ENCODE results near the gene PACS1.

DNA sequence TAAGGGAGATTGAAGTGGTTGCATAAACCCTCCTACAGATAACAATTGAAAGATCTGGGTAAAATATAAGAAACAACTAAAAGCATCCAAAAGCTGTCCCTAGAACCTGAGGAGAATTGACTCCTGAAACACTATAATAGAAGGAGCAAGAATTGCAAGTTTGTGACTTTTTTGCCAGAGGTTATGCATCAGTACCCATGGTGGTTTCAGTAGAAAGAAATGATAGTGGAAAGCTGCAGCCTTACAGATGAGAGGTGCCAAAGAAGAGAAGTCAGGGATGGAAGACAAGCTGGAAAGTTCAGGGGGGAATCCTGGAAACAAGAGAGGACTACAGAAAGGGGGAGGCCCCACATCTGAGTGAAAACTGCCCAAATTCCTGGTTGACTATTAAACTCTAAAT, 80.7 kb downstream of the PACS1 start:
- TF ChIP-seq, protein P1, sequence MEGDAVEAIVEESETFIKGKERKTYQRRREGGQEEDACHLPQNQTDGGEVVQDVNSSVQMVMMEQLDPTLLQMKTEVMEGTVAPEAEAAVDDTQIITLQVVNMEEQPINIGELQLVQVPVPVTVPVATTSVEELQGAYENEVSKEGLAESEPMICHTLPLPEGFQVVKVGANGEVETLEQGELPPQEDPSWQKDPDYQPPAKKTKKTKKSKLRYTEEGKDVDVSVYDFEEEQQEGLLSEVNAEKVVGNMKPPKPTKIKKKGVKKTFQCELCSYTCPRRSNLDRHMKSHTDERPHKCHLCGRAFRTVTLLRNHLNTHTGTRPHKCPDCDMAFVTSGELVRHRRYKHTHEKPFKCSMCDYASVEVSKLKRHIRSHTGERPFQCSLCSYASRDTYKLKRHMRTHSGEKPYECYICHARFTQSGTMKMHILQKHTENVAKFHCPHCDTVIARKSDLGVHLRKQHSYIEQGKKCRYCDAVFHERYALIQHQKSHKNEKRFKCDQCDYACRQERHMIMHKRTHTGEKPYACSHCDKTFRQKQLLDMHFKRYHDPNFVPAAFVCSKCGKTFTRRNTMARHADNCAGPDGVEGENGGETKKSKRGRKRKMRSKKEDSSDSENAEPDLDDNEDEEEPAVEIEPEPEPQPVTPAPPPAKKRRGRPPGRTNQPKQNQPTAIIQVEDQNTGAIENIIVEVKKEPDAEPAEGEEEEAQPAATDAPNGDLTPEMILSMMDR (IDR thresholded peaks at IDR 0.05; ENCODE audit: low read length): no peak
- TF ChIP-seq EZH2phosphoT487 (IDR thresholded peaks at IDR 0.05; ENCODE audit: low read length): no peak

Measured in MM.1S (cell line).